HEK293 (cell line): Measurements from ENCODE around the gene AFAP1L2.

Experiments
- GLI4 ChIP-seq: fragments of 450-650 bp; formaldehyde crosslinking; IDR thresholded peaks from 2 replicates; pipeline ENCODE4 v1.5.1; 2016; ENCODE audit warnings: missing biosample characterization, missing genetic modification characterization
- GLIS1 ChIP-seq: fragments of 450-650 bp; formaldehyde crosslinking; IDR thresholded peaks from 2 replicates; pipeline ENCODE4 v1.5.1; 2016; ENCODE audit warnings: missing biosample characterization, missing genetic modification characterization
- GLIS2 ChIP-seq: fragments of 450-650 bp; formaldehyde crosslinking; IDR thresholded peaks from 2 replicates; pipeline ENCODE4 v1.5.1; 2016; ENCODE audit warnings: missing biosample characterization, missing genetic modification characterization
- HOXC10 ChIP-seq: sonication (generic); formaldehyde crosslinking; IDR thresholded peaks from 2 replicates; pipeline ENCODE4 v1.8.1; 2023; ENCODE audit warnings: mild to moderate bottlenecking, missing genetic modification reagents
- OSR2 ChIP-seq: fragments of 450-650 bp; formaldehyde crosslinking; IDR thresholded peaks from 2 replicates; pipeline ENCODE4 v1.5.1; 2016; ENCODE audit warnings: missing biosample characterization, missing genetic modification characterization
- SALL2 ChIP-seq: fragments of 450-650 bp; formaldehyde crosslinking; IDR thresholded peaks from 2 replicates; pipeline ENCODE4 v1.5.0; 2017; ENCODE audit warnings: missing biosample characterization, mild to moderate bottlenecking, missing genetic modification characterization, borderline replicate concordance
- ZBTB26 ChIP-seq: fragments of 450-650 bp; formaldehyde crosslinking; optimal IDR thresholded peaks from 2 replicates; pipeline ENCODE3; 2016; ENCODE audit warnings: missing biosample characterization, mild to moderate bottlenecking, missing genetic modification characterization
- ZBTB8A ChIP-seq: fragments of 450-650 bp; formaldehyde crosslinking; IDR thresholded peaks from 2 replicates; pipeline ENCODE4 v1.5.1; 2016; ENCODE audit warnings: missing biosample characterization, missing genetic modification characterization
- ZIC2 ChIP-seq: fragments of 450-650 bp; formaldehyde crosslinking; IDR thresholded peaks from 2 replicates; pipeline ENCODE4 v1.5.1; 2016; ENCODE audit warnings: missing biosample characterization, missing genetic modification characterization
- ZNF10 ChIP-seq: fragments of 450-650 bp; formaldehyde crosslinking; IDR thresholded peaks from 2 replicates; pipeline ENCODE4 v1.5.1; 2017; ENCODE audit warnings: missing biosample characterization, missing genetic modification characterization
- ZNF112 ChIP-seq: fragments of 450-650 bp; formaldehyde crosslinking; IDR thresholded peaks from 2 replicates; pipeline ENCODE4 v1.5.0; 2017; ENCODE audit warnings: missing biosample characterization, missing genetic modification characterization
- ZNF175 ChIP-seq: fragments of 450-650 bp; formaldehyde crosslinking; IDR thresholded peaks from 2 replicates; pipeline ENCODE4 v1.5.1; 2016; ENCODE audit warnings: missing biosample characterization, missing genetic modification characterization
- ZNF354C ChIP-seq: fragments of 450-650 bp; formaldehyde crosslinking; IDR thresholded peaks from 2 replicates; pipeline ENCODE4 v1.5.1; 2016; ENCODE audit warnings: missing biosample characterization, missing genetic modification characterization, low read depth, borderline replicate concordance
- ZNF501 ChIP-seq: fragments of 450-650 bp; formaldehyde crosslinking; IDR thresholded peaks from 2 replicates; pipeline ENCODE4 v1.5.1; 2016; ENCODE audit warnings: missing biosample characterization, missing genetic modification characterization
- ZNF510 ChIP-seq: fragments of 450-650 bp; formaldehyde crosslinking; IDR thresholded peaks from 2 replicates; pipeline ENCODE4 v1.5.1; 2018; ENCODE audit warnings: mild to moderate bottlenecking, missing genetic modification characterization, missing biosample characterization; ENCODE audit not compliant: insufficient replicate concordance
- ZNF513 ChIP-seq: fragments of 450-650 bp; IDR thresholded peaks from 2 replicates; pipeline ENCODE4 v1.5.1; 2018; ENCODE audit warnings: missing biosample characterization, missing genetic modification characterization
- ZNF544 ChIP-seq: fragments of 450-650 bp; formaldehyde crosslinking; IDR thresholded peaks from 2 replicates; pipeline ENCODE4 v1.5.0; 2017; ENCODE audit warnings: missing biosample characterization, missing genetic modification characterization
- ZNF600 ChIP-seq: fragments of 450-650 bp; formaldehyde crosslinking; IDR thresholded peaks from 2 replicates; pipeline ENCODE4 v1.5.1; 2016; ENCODE audit warnings: missing biosample characterization, missing genetic modification characterization
- ZNF610 ChIP-seq: fragments of 450-650 bp; formaldehyde crosslinking; IDR thresholded peaks from 2 replicates; pipeline ENCODE4 v1.5.1; 2016; ENCODE audit warnings: missing biosample characterization, missing genetic modification characterization, borderline replicate concordance
- ZNF621 ChIP-seq: fragments of 450-650 bp; formaldehyde crosslinking; IDR thresholded peaks from 2 replicates; pipeline ENCODE4 v1.5.1; 2017; ENCODE audit warnings: missing biosample characterization, missing genetic modification characterization
- ZNF658 ChIP-seq: fragments of 450-650 bp; formaldehyde crosslinking; IDR thresholded peaks from 2 replicates; pipeline ENCODE4; 2016; ENCODE audit warnings: missing biosample characterization, missing genetic modification characterization
- ZNF701 ChIP-seq: fragments of 450-650 bp; formaldehyde crosslinking; IDR thresholded peaks from 2 replicates; pipeline ENCODE4 v1.5.1; 2016; ENCODE audit warnings: missing biosample characterization, missing genetic modification characterization
- TF ChIP-seq, protein P1 (sequence below): fragments of 450-650 bp; formaldehyde crosslinking; IDR thresholded peaks from 2 replicates; pipeline ENCODE4 v1.5.1; 2016; ENCODE audit warnings: missing biosample characterization, missing genetic modification characterization
- TF ChIP-seq, protein P2 (sequence below): fragments of 450-650 bp; formaldehyde crosslinking; conservative IDR thresholded peaks from 2 replicates; pipeline ENCODE4 v1.5.1; 2016; ENCODE audit warnings: low read depth, missing biosample characterization, missing genetic modification characterization
- TF ChIP-seq, protein P3 (sequence below): fragments of 450-650 bp; formaldehyde crosslinking; IDR thresholded peaks from 2 replicates; pipeline ENCODE4 v1.5.1; 2016; ENCODE audit warnings: missing biosample characterization, missing genetic modification characterization, borderline replicate concordance

Gene AFAP1L2

DNA sequence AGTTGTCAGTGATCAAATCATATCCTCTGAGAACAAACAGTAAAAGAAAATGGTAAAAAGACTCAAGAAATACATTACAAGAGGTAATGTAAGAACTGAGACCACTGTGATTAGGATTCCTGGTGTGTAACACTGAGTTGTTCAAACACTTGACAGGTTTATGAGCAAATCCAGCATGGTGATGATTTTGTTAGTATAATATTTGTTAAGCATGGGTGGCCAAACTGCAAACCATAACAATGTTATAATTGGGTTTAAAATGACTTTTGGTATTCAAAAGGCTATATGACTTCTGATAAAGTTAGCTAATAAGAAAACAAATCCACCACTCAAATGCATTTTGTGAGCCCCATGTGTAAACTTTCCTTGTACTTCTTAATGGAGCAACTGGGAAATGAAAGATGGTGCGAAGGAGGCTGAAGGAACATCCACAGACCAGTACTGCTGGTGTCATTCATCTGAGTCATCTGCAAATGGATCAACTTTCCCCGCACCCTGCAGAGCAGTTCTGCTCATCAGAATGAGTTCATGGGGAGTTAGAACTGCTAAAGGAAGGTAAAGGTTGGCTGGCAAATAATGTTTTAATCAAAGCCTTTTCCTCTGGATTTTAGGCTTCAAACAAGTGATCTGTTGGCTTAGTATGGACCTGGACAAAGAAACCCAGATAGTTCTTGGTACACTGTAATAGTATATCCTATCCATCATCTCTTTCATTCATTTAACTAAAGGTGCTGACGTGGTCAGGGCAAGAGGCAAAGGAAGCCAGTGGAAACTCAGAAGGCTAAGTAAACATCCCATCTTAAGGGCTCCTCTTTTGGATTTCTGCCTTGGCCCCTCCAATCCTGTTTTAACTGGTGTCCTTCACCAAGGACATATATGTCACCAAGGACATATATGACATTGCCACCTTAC lies 45.0 kb downstream of the AFAP1L2 start (continued):
- TF ChIP-seq, protein P1, sequence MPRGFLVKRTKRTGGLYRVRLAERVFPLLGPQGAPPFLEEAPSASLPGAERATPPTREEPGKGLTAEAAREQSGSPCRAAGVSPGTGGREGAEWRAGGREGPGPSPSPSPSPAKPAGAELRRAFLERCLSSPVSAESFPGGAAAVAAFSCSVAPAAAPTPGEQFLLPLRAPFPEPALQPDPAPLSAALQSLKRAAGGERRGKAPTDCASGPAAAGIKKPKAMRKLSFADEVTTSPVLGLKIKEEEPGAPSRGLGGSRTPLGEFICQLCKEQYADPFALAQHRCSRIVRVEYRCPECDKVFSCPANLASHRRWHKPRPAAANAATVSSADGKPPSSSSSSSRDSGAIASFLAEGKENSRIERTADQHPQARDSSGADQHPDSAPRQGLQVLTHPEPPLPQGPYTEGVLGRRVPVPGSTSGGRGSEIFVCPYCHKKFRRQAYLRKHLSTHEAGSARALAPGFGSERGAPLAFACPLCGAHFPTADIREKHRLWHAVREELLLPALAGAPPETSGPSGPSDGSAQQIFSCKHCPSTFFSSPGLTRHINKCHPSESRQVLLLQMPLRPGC (tag by site-specific recombination): no peak
- TF ChIP-seq ZNF621 (tag by site-specific recombination): no peak
- TF ChIP-seq HOXC10 (CRISPR knock-in tag): no peak
- peak; percentile 86 for TF ChIP-seq ZNF600 (tag by site-specific recombination)
- TF ChIP-seq, protein P2, sequence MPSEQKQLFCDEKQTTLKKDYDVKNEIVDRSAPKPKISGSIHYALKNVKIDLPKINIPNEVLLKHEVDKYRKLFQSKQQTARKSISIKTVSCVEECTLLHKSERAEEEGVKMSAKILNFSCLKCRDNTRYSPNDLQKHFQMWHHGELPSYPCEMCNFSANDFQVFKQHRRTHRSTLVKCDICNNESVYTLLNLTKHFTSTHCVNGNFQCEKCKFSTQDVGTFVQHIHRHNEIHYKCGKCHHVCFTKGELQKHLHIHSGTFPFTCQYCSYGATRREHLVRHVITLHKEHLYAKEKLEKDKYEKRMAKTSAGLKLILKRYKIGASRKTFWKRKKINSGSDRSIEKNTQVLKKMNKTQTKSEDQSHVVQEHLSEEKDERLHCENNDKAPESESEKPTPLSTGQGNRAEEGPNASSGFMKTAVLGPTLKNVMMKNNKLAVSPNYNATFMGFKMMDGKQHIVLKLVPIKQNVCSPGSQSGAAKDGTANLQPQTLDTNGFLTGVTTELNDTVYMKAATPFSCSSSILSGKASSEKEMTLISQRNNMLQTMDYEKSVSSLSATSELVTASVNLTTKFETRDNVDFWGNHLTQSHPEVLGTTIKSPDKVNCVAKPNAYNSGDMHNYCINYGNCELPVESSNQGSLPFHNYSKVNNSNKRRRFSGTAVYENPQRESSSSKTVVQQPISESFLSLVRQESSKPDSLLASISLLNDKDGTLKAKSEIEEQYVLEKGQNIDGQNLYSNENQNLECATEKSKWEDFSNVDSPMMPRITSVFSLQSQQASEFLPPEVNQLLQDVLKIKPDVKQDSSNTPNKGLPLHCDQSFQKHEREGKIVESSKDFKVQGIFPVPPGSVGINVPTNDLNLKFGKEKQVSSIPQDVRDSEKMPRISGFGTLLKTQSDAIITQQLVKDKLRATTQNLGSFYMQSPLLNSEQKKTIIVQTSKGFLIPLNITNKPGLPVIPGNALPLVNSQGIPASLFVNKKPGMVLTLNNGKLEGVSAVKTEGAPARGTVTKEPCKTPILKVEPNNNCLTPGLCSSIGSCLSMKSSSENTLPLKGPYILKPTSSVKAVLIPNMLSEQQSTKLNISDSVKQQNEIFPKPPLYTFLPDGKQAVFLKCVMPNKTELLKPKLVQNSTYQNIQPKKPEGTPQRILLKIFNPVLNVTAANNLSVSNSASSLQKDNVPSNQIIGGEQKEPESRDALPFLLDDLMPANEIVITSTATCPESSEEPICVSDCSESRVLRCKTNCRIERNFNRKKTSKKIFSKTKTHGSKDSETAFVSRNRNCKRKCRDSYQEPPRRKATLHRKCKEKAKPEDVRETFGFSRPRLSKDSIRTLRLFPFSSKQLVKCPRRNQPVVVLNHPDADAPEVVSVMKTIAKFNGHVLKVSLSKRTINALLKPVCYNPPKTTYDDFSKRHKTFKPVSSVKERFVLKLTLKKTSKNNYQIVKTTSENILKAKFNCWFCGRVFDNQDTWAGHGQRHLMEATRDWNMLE (tag by site-specific recombination): no peak
- TF ChIP-seq ZBTB8A (tag by site-specific recombination): no peak
- no peak for TF ChIP-seq GLI4
- TF ChIP-seq ZNF513 (tag by site-specific recombination): no peak
- TF ChIP-seq ZNF544 (tag by site-specific recombination): no peak
- TF ChIP-seq ZIC2 (tag by site-specific recombination): peak; percentile 28; the same call in 1 of the 2 replicates
- peak; percentile 62 for TF ChIP-seq OSR2 (tag by site-specific recombination)
- TF ChIP-seq ZNF112 (tag by site-specific recombination): no peak
- TF ChIP-seq ZNF354C (tag by site-specific recombination): no peak
- peak; percentile 64; the same call in 1 of the 2 replicates for TF ChIP-seq ZNF10 (tag by site-specific recombination)
- TF ChIP-seq ZBTB26: no peak
- TF ChIP-seq GLIS2 (tag by site-specific recombination): no peak
- no peak for TF ChIP-seq ZNF701 (tag by site-specific recombination)
- no peak for TF ChIP-seq SALL2 (tag by site-specific recombination)
- TF ChIP-seq, protein P3, sequence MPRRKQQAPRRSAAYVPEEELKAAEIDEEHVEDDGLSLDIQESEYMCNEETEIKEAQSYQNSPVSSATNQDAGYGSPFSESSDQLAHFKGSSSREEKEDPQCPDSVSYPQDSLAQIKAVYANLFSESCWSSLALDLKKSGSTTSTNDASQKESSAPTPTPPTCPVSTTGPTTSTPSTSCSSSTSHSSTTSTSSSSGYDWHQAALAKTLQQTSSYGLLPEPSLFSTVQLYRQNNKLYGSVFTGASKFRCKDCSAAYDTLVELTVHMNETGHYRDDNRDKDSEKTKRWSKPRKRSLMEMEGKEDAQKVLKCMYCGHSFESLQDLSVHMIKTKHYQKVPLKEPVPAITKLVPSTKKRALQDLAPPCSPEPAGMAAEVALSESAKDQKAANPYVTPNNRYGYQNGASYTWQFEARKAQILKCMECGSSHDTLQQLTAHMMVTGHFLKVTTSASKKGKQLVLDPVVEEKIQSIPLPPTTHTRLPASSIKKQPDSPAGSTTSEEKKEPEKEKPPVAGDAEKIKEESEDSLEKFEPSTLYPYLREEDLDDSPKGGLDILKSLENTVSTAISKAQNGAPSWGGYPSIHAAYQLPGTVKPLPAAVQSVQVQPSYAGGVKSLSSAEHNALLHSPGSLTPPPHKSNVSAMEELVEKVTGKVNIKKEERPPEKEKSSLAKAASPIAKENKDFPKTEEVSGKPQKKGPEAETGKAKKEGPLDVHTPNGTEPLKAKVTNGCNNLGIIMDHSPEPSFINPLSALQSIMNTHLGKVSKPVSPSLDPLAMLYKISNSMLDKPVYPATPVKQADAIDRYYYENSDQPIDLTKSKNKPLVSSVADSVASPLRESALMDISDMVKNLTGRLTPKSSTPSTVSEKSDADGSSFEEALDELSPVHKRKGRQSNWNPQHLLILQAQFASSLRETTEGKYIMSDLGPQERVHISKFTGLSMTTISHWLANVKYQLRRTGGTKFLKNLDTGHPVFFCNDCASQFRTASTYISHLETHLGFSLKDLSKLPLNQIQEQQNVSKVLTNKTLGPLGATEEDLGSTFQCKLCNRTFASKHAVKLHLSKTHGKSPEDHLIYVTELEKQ: no peak; the same call in 1 of the 2 replicates
- no peak for TF ChIP-seq ZNF175 (tag by site-specific recombination)
- TF ChIP-seq ZNF658 (tag by site-specific recombination): no peak
- TF ChIP-seq ZNF501: no peak
- TF ChIP-seq ZNF510: no peak
- no peak for TF ChIP-seq GLIS1 (tag by site-specific recombination)
- TF ChIP-seq ZNF610 (tag by site-specific recombination): no peak
